ENCODE data around the gene CDK10. TPM values are rescaled to one million over a fixed set of nuclear protein-coding genes. Genes with fewer than 3 reads are reported as not detected.

The CDK10 gene
- total RNA-seq, 1 donor from 2014 or later, result 83.2 TPM

GRCh38 chr16:89709716-89710432 lies 23.4 kb downstream of the CDK10 start:
- DNase-seq (ENCODE audit: low spot score), result no peak
- Mint-ChIP-seq H3K4me1 (ENCODE audit: unreplicated experiment) (no peaks in the 10 kb centered on the region), H3K27ac (ENCODE audit: unreplicated experiment) (no peak overlapping the region), H3K27me3 (ENCODE audit: unreplicated experiment) (peaks cover 2% of the 10 kb centered on the region), H3K36me3 (ENCODE audit: low read depth, unreplicated experiment) (no peaks in the 10 kb centered on the region), H3K9me3 (ENCODE audit: unreplicated experiment) (no peaks in the 10 kb centered on the region), H3K4me3 (ENCODE audit: unreplicated experiment) (peak overlapping the region; percentile 15)
- no peak for TF ChIP-seq CTCF (IDR thresholded peaks at IDR 0.05; ENCODE audit: unreplicated experiment)

- Mint-ChIP-seq H3K4me1 (ENCODE audit: unreplicated experiment) (no peaks in the 10 kb centered on the region), H3K9me3 (ENCODE audit: unreplicated experiment) (no peaks in the 10 kb centered on the region), H3K36me3 (ENCODE audit: low read depth, unreplicated experiment) (no peaks in the 10 kb centered on the region), H3K27ac (ENCODE audit: unreplicated experiment) (no peak overlapping the region), H3K4me3 (ENCODE audit: unreplicated experiment) (no peak overlapping the region), H3K27me3 (ENCODE audit: unreplicated experiment) (peaks cover 3% of the 10 kb centered on the region)
- TF ChIP-seq CTCF (IDR thresholded peaks at IDR 0.05; ENCODE audit: unreplicated experiment), result no peak
- no peak for DNase-seq (ENCODE audit: low spot score)
These were observed 24.4 kb downstream of the CDK10 start for GRCh38 chr16:89710709-89711564.

GRCh38 chr16:89711601-89712273 lies 25.2 kb downstream of the CDK10 start:
- Mint-ChIP-seq H3K4me3 (ENCODE audit: unreplicated experiment) (no peak overlapping the region), H3K9me3 (ENCODE audit: unreplicated experiment) (no peaks in the 10 kb centered on the region), H3K27me3 (ENCODE audit: unreplicated experiment) (peaks cover 3% of the 10 kb centered on the region), H3K36me3 (ENCODE audit: low read depth, unreplicated experiment) (no peaks in the 10 kb centered on the region), H3K27ac (ENCODE audit: unreplicated experiment) (no peak overlapping the region), H3K4me1 (ENCODE audit: unreplicated experiment) (no peaks in the 10 kb centered on the region)
- TF ChIP-seq CTCF (IDR thresholded peaks at IDR 0.05; ENCODE audit: unreplicated experiment), result no peak
- DNase-seq (ENCODE audit: low spot score), result peak; percentile 77

GRCh38 chr16:89712274-89712781 lies 25.8 kb downstream of the CDK10 start:
- no peak for TF ChIP-seq CTCF (IDR thresholded peaks at IDR 0.05; ENCODE audit: unreplicated experiment)
- no peak overlapping the region for H3K4me3 Mint-ChIP-seq (ENCODE audit: unreplicated experiment)
- DNase-seq (ENCODE audit: low spot score), result no peak

More at GRCh38 chr16:89712274-89712781, 25.8 kb downstream of the CDK10 start:
- no peak overlapping the region for H3K27ac Mint-ChIP-seq (ENCODE audit: unreplicated experiment)
- H3K4me1 Mint-ChIP-seq (ENCODE audit: unreplicated experiment), result no peaks in the 10 kb centered on the region
- peaks cover 4% of the 10 kb centered on the region for H3K27me3 Mint-ChIP-seq (ENCODE audit: unreplicated experiment)
- no peaks in the 10 kb centered on the region for H3K9me3 Mint-ChIP-seq (ENCODE audit: unreplicated experiment)
- H3K36me3 Mint-ChIP-seq (ENCODE audit: low read depth, unreplicated experiment), result no peaks in the 10 kb centered on the region
